ACC112 (cell line): ENCODE measurements around the gene GRIN1.
A peak's percentile ranks its signal among the peaks of the same experiment; 100 is the strongest.
"Not testable (repeated sequence)": the region's sequence is repeated elsewhere in the genome, so short reads cannot be mapped to it uniquely, and the experiment has no call there.

Experiments
- H2AFZ ChIP-seq: fragments of 200-600 bp; sonication (generic); one replicate; pipeline ENCODE4 v1.6.0; 2017; ENCODE audit warnings: antibody characterized with exemption, low read length; ENCODE audit not compliant: unreplicated experiment
- H3K27ac ChIP-seq: fragments of 200-600 bp; sonication (generic); 2 replicates; pipeline ENCODE4 v1.5.1; 2014; ENCODE audit warnings: low read depth, mild to moderate bottlenecking, antibody characterized with exemption, low read length, moderate library complexity
- H3K27me3 ChIP-seq: fragments of 200-600 bp; sonication (generic); 2 replicates; pipeline ENCODE4 v1.6.1; 2014; ENCODE audit warnings: mild to moderate bottlenecking, antibody characterized with exemption, low read length, moderate library complexity, mixed read lengths; ENCODE audit not compliant: insufficient read depth
- H3K36me3 ChIP-seq: fragments of 200-600 bp; sonication (generic); 2 replicates; pipeline ENCODE4 v1.6.1; 2016; ENCODE audit warnings: mild to moderate bottlenecking, antibody characterized with exemption, low read length, moderate library complexity, mixed read lengths; ENCODE audit not compliant: insufficient read depth
- H3K4me1 ChIP-seq: fragments of 200-600 bp; sonication (generic); one replicate; pipeline ENCODE4 v1.6.1; 2016; ENCODE audit warnings: low read length, mixed read lengths; ENCODE audit not compliant: insufficient read depth, unreplicated experiment, control insufficient read depth
- H3K4me3 ChIP-seq: fragments of 200-600 bp; sonication (generic); 2 replicates; pipeline ENCODE4 v1.5.1; 2014; ENCODE audit warnings: mild to moderate bottlenecking, low read depth, low read length
- H3K79me2 ChIP-seq: fragments of 200-600 bp; sonication (generic); one replicate; pipeline ENCODE4 v1.6.0; 2016; ENCODE audit warnings: low read length; ENCODE audit not compliant: control insufficient read depth, unreplicated experiment, insufficient read depth

The GRIN1 gene

GRCh38 chr9:137112564-137113384, 26.2 kb upstream of the GRIN1 start:
- Histone ChIP-seq H3K27ac (no peak overlapping the region), H3K79me2 (peaks cover 5% of the 10 kb centered on the region), H3K27me3 (no peaks in the 10 kb centered on the region), H2AFZ (no peak overlapping the region), H3K36me3 (peaks cover 3% of the 10 kb centered on the region; the same call in 1 of the 2 replicates), H3K4me1 (no peaks in the 10 kb centered on the region), H3K4me3 (peak overlapping the region; percentile 53; the same call in 1 of the 2 replicates)

GRCh38 chr9:137113385-137114159, 25.4 kb upstream of the GRIN1 start:
- no peak overlapping the region for H2AFZ ChIP-seq
- no peak overlapping the region for H3K27ac ChIP-seq
- no peaks in the 10 kb centered on the region for H3K4me1 ChIP-seq
- peaks cover 3% of the 10 kb centered on the region; the same call in 1 of the 2 replicates for H3K36me3 ChIP-seq
- peaks cover 5% of the 10 kb centered on the region for H3K79me2 ChIP-seq
- H3K4me3 ChIP-seq, result peak overlapping the region; percentile 53
- no peaks in the 10 kb centered on the region for H3K27me3 ChIP-seq

GRCh38 chr9:137114220-137114612, 24.7 kb upstream of the GRIN1 start:
- H2AFZ ChIP-seq, result peak overlapping the region; percentile 79
- H3K79me2 ChIP-seq, result peaks cover 5% of the 10 kb centered on the region
- H3K36me3 ChIP-seq, result peaks cover 3% of the 10 kb centered on the region; the same call in 1 of the 2 replicates
- H3K4me1 ChIP-seq, result no peaks in the 10 kb centered on the region
- H3K27ac ChIP-seq, result no peak overlapping the region
- peak overlapping the region; percentile 76 for H3K4me3 ChIP-seq
- no peaks in the 10 kb centered on the region for H3K27me3 ChIP-seq

GRCh38 chr9:137114613-137115393, 24.2 kb upstream of the GRIN1 start, which contains the start of gene DPP7:
Gene DPP7, minus strand, starts transcription at chr9:137114733. Its CDS starts 20 bp downstream, at chr9:137114713.
- H3K4me3 ChIP-seq, result peak within 1 kb of the TSS; percentile 76
- H3K27ac ChIP-seq, result no peak within 1 kb of the TSS
- peak within 1 kb of the TSS; percentile 79 for H2AFZ ChIP-seq
- H3K79me2 ChIP-seq, result peaks cover 5% of the 10 kb centered on the region
- H3K36me3 ChIP-seq, result peaks cover 3% of the 10 kb centered on the region; the same call in 1 of the 2 replicates
- no peaks in the 10 kb centered on the region for H3K4me1 ChIP-seq
- no peaks in the 10 kb centered on the region for H3K27me3 ChIP-seq

- no peaks in the 10 kb centered on the region for H3K4me1 ChIP-seq
- no peak overlapping the region for H3K27ac ChIP-seq
- no peaks in the 10 kb centered on the region for H3K27me3 ChIP-seq
- peaks cover 5% of the 10 kb centered on the region for H3K79me2 ChIP-seq
- no peak overlapping the region for H2AFZ ChIP-seq
- peak overlapping the region; percentile 76 for H3K4me3 ChIP-seq
- H3K36me3 ChIP-seq, result peaks cover 3% of the 10 kb centered on the region; the same call in 1 of the 2 replicates
Measured at GRCh38 chr9:137115394-137116026, 23.4 kb upstream of the GRIN1 start.

GRCh38 chr9:137116027-137116507, 22.9 kb upstream of the GRIN1 start:
- Histone ChIP-seq H2AFZ (no peak overlapping the region), H3K36me3 (peaks cover 3% of the 10 kb centered on the region; the same call in 1 of the 2 replicates), H3K27me3 (no peaks in the 10 kb centered on the region), H3K27ac (no peak overlapping the region), H3K79me2 (peaks cover 5% of the 10 kb centered on the region), H3K4me3 (no peak overlapping the region), H3K4me1 (no peaks in the 10 kb centered on the region)

- no peaks in the 10 kb centered on the region for H3K27me3 ChIP-seq
- no peaks in the 10 kb centered on the region for H3K4me1 ChIP-seq
- no peak overlapping the region for H3K4me3 ChIP-seq
- H3K27ac ChIP-seq, result no peak overlapping the region
- H3K36me3 ChIP-seq, result no peaks in the 10 kb centered on the region
- H3K79me2 ChIP-seq, result peaks cover 5% of the 10 kb centered on the region
- H2AFZ ChIP-seq, result no peak overlapping the region
Measured at GRCh38 chr9:137116728-137117127, 22.2 kb upstream of the GRIN1 start.

GRCh38 chr9:137117269-137117731, 21.7 kb upstream of the GRIN1 start:
- H3K36me3 ChIP-seq, result no peaks in the 10 kb centered on the region
- peaks cover 5% of the 10 kb centered on the region for H3K79me2 ChIP-seq
- no peak overlapping the region for H3K27ac ChIP-seq
- H2AFZ ChIP-seq, result no peak overlapping the region
- no peaks in the 10 kb centered on the region for H3K27me3 ChIP-seq
- H3K4me3 ChIP-seq, result no peak overlapping the region
- H3K4me1 ChIP-seq, result no peaks in the 10 kb centered on the region

- not testable (repeated sequence) for H3K27me3 ChIP-seq, H3K79me2 ChIP-seq, H3K27ac ChIP-seq, H3K36me3 ChIP-seq, H3K4me1 ChIP-seq, H2AFZ ChIP-seq, H3K4me3 ChIP-seq
Measured at GRCh38 chr9:137118092-137118603, 20.8 kb upstream of the GRIN1 start.
